Measurements from ENCODE around the gene USP24.

The USP24 gene

GRCh38 chr1:55051621-55052020 lies 163.5 kb downstream of the USP24 start:
- Mint-ChIP-seq H3K27ac (peak overlapping the region; percentile 66), H3K36me3 (ENCODE audit: low read depth) (peaks cover 5% of the 10 kb centered on the region), H3K27me3 (ENCODE audit: low read depth, poor library complexity) (peaks cover 3% of the 10 kb centered on the region), H3K4me1 (peaks cover 23% of the 10 kb centered on the region), H3K4me3 (no peak overlapping the region), H3K9me3 (no peaks in the 10 kb centered on the region)
- DNase-seq: no peak
- no peak for TF ChIP-seq CTCF (IDR thresholded peaks at IDR 0.05)

DNA sequence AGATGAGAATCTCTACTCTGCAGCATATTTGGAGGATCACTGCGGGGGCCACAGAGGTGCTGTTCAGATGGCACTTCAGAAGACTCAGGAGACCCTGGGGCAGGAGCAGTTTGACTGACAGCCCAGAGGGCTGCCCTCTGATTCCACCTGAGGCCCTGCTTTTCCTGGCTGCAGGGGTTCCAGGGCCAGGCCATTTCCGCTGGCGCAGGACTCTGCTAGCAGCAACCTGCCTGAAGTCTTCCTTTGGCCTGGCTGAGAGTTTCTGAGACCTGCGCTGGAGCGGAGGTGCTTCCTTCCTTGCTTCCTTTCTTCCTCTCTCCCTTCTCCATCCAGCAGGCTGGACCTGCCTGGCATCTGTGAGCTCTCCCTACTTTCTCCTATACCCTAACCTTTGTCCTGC lies 164.0 kb downstream of the USP24 start:
- no peak for DNase-seq
- H3K4me3 Mint-ChIP-seq: no peak overlapping the region
- no peaks in the 10 kb centered on the region for H3K9me3 Mint-ChIP-seq

GRCh38 chr1:55050283-55050682 lies 164.9 kb downstream of the USP24 start:
- H3K9me3 Mint-ChIP-seq: no peaks in the 10 kb centered on the region
- no peak overlapping the region for H3K4me3 Mint-ChIP-seq
- peaks cover 4% of the 10 kb centered on the region for H3K27me3 Mint-ChIP-seq (ENCODE audit: low read depth, poor library complexity)
- peaks cover 5% of the 10 kb centered on the region for H3K36me3 Mint-ChIP-seq (ENCODE audit: low read depth)
- H3K27ac Mint-ChIP-seq: no peak overlapping the region
- H3K4me1 Mint-ChIP-seq: peaks cover 23% of the 10 kb centered on the region
- TF ChIP-seq CTCF (IDR thresholded peaks at IDR 0.05): no peak
- no peak for DNase-seq

More for the DNA sequence above, 164.0 kb downstream of the USP24 start:
- Mint-ChIP-seq H3K27ac (peak overlapping the region; percentile 66), H3K4me1 (peaks cover 23% of the 10 kb centered on the region), H3K36me3 (ENCODE audit: low read depth) (peaks cover 5% of the 10 kb centered on the region), H3K27me3 (ENCODE audit: low read depth, poor library complexity) (peaks cover 4% of the 10 kb centered on the region)
- no peak for TF ChIP-seq CTCF (IDR thresholded peaks at IDR 0.05)

DNA sequence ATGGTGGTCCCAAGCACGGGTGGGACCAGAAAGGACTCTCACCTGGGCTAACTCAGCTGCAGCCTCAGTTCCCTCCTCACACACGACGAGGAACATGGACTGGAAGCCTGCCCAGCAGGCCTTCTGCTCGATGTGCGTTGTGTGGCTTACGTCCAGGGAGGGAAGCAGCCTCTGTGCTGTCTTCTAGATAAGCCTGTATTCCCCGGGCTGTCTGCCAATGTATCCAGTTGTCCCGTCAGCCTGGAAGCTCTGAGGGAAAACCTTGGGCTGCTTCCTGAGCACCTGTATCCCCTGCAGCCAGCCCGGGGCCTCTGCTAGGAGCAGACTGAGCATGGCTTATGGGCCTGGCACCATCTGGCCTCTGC lies 165.3 kb downstream of the USP24 start:
- peaks cover 5% of the 10 kb centered on the region for H3K36me3 Mint-ChIP-seq (ENCODE audit: low read depth)
- no peak for TF ChIP-seq CTCF (IDR thresholded peaks at IDR 0.05)
- H3K4me1 Mint-ChIP-seq: peaks cover 23% of the 10 kb centered on the region
- no peak for DNase-seq
- H3K9me3 Mint-ChIP-seq: no peaks in the 10 kb centered on the region
- H3K4me3 Mint-ChIP-seq: no peak overlapping the region
- H3K27me3 Mint-ChIP-seq (ENCODE audit: low read depth, poor library complexity): peaks cover 4% of the 10 kb centered on the region
- no peak overlapping the region for H3K27ac Mint-ChIP-seq

GRCh38 chr1:55049271-55049913 lies 165.8 kb downstream of the USP24 start:
- Mint-ChIP-seq H3K4me1 (peaks cover 23% of the 10 kb centered on the region), H3K4me3 (no peak overlapping the region)

More at GRCh38 chr1:55049271-55049913, 165.8 kb downstream of the USP24 start:
- peaks cover 4% of the 10 kb centered on the region for H3K27me3 Mint-ChIP-seq (ENCODE audit: low read depth, poor library complexity)
- TF ChIP-seq CTCF (IDR thresholded peaks at IDR 0.05): no peak
- peaks cover 5% of the 10 kb centered on the region for H3K36me3 Mint-ChIP-seq (ENCODE audit: low read depth)
- no peak for DNase-seq
- H3K9me3 Mint-ChIP-seq: no peaks in the 10 kb centered on the region
- peak overlapping the region; percentile 23 for H3K27ac Mint-ChIP-seq

All from nephron progenitor cell (in vitro differentiated cells).